Tibial nerve (tissue), 4 donors: Measurements from ENCODE around the gene NEDD4L.

Source experiments
- EP300 ChIP-seq, 2 donors: sonication (generic); formaldehyde crosslinking; IDR thresholded peaks; one replicate each; pipeline ENCODE4 v1.6.1; 2017; ENCODE audit warnings: antibody characterized with exemption in 2 of 2, mild to moderate bottlenecking in 1 of 2
- POLR2A ChIP-seq, 2 donors: fragments of 450-650 bp; IDR thresholded peaks; one replicate each; pipeline ENCODE4 v1.6.1; 2017; ENCODE audit warnings: antibody characterized with exemption in 2 of 2, mild to moderate bottlenecking in 2 of 2, moderate library complexity in 2 of 2
- TF ChIP-seq, protein P1 (sequence below), 5 experiments: fragments of 200-600 bp in 3 of 5; fragments of 450-650 bp in 2 of 5; sonication (generic) in 3 of 5; IDR thresholded peaks; one replicate each; pipeline ENCODE4 v1.5.1; 2016 to 2019; ENCODE audit warnings: antibody characterized with exemption in 5 of 5, mild to moderate bottlenecking in 3 of 5, moderate library complexity in 2 of 5

- TF ChIP-seq, protein P1, sequence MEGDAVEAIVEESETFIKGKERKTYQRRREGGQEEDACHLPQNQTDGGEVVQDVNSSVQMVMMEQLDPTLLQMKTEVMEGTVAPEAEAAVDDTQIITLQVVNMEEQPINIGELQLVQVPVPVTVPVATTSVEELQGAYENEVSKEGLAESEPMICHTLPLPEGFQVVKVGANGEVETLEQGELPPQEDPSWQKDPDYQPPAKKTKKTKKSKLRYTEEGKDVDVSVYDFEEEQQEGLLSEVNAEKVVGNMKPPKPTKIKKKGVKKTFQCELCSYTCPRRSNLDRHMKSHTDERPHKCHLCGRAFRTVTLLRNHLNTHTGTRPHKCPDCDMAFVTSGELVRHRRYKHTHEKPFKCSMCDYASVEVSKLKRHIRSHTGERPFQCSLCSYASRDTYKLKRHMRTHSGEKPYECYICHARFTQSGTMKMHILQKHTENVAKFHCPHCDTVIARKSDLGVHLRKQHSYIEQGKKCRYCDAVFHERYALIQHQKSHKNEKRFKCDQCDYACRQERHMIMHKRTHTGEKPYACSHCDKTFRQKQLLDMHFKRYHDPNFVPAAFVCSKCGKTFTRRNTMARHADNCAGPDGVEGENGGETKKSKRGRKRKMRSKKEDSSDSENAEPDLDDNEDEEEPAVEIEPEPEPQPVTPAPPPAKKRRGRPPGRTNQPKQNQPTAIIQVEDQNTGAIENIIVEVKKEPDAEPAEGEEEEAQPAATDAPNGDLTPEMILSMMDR (IDR thresholded peaks at IDR 0.05), result no peak
- TF ChIP-seq EP300 (IDR thresholded peaks at IDR 0.05) (no peak), POLR2A (IDR thresholded peaks at IDR 0.05) (no peak)
Observed at GRCh38 chr18:58114766-58115165, 70.7 kb downstream of the NEDD4L start.
